ENCODE data around the gene CLTCL1. TPM values are rescaled to one million over a fixed set of nuclear protein-coding genes. Genes with fewer than 3 reads are reported as not detected.
"Not testable (repeated sequence)": the region's sequence is repeated elsewhere in the genome, so short reads cannot be mapped to it uniquely, and the experiment has no call there.

Gene CLTCL1
- total RNA-seq, 4 donors from 2014 or later, result 8.5 to 19.2 (median 12.8) TPM

- WGBS, 2 donors, result 93 to 98% methylated on average over 3 to 4 of the region's 7 CpGs
- peaks cover 61 to 64% of the 10 kb centered on the region in 2 donors for H3K36me3 ChIP-seq
Measured at GRCh38 chr22:19331474-19331873, 40.0 kb upstream of the CLTCL1 start.

GRCh38 chr22:19330865-19331418, 39.4 kb upstream of the CLTCL1 start:
- WGBS, 2 donors, result 94 to 95% methylated on average over 5 to 10 of the region's 13 CpGs

More at GRCh38 chr22:19331474-19331873, 40.0 kb upstream of the CLTCL1 start:
- intact Hi-C loops (cut with DNase I), result no loop called here
- H3K9me3 ChIP-seq, result no peaks in the 10 kb centered on the region
- peaks cover 9 to 17% of the 10 kb centered on the region in 2 donors for H3K4me1 ChIP-seq
- no peak for TF ChIP-seq POLR2A (IDR thresholded peaks at IDR 0.05)
- TF ChIP-seq CTCF (IDR thresholded peaks at IDR 0.05), result no peak
- H3K27ac ChIP-seq, result no peak overlapping the region
- no peak for DNase-seq
- no peak overlapping the region for H3K4me3 ChIP-seq (replicated peaks in 1 of 3)
- no peaks in the 10 kb centered on the region for H3K27me3 ChIP-seq

GRCh38 chr22:19330205-19330604, 38.7 kb upstream of the CLTCL1 start:
- H3K4me3 ChIP-seq (replicated peaks in 1 of 3), result not testable (repeated sequence)

More at GRCh38 chr22:19330865-19331418, 39.4 kb upstream of the CLTCL1 start:
- no peak for DNase-seq
- TF ChIP-seq POLR2A (IDR thresholded peaks at IDR 0.05) (no peak), CTCF (IDR thresholded peaks at IDR 0.05) (no peak)
- peaks cover 59 to 61% of the 10 kb centered on the region in 2 donors for H3K36me3 ChIP-seq
- H3K4me3 ChIP-seq (replicated peaks in 1 of 3), result no peak overlapping the region
- no peaks in the 10 kb centered on the region for H3K9me3 ChIP-seq
- no peaks in the 10 kb centered on the region for H3K27me3 ChIP-seq
- H3K27ac ChIP-seq, result no peak overlapping the region
- peaks cover 9 to 17% of the 10 kb centered on the region in 2 donors for H3K4me1 ChIP-seq
- intact Hi-C loops (cut with DNase I), result no loop called here

GRCh38 chr22:19329454-19329853, 37.9 kb upstream of the CLTCL1 start:
- intact Hi-C loops (cut with DNase I), result no loop called here
- DNase-seq, result peak; percentile 86 to 91
- WGBS, 2 donors, result 30 to 50% methylated on average over 1 to 3 of the region's 3 CpGs
- peaks cover 9 to 17% of the 10 kb centered on the region in 2 donors for H3K4me1 ChIP-seq
- peaks cover 45 to 49% of the 10 kb centered on the region in 2 donors for H3K36me3 ChIP-seq
- no peaks in the 10 kb centered on the region for H3K9me3 ChIP-seq
- peak overlapping the region; percentile 52 to 63 (median 59) for H3K27ac ChIP-seq
- H3K4me3 ChIP-seq (replicated peaks in 1 of 3), result no peak overlapping the region
- TF ChIP-seq CTCF (IDR thresholded peaks at IDR 0.05), result no peak
- peak in 1 of 2 donors; percentile 21 for TF ChIP-seq POLR2A (IDR thresholded peaks at IDR 0.05)
- no peaks in the 10 kb centered on the region for H3K27me3 ChIP-seq

More at GRCh38 chr22:19330205-19330604, 38.7 kb upstream of the CLTCL1 start:
- Histone ChIP-seq H3K36me3 (peaks cover 52 to 57% of the 10 kb centered on the region in 2 donors), H3K27ac (peak overlapping the region in 1 of 3 donors; percentile 52), H3K4me1 (peaks cover 9 to 17% of the 10 kb centered on the region in 2 donors)
- H3K27me3 ChIP-seq; intact Hi-C loops (cut with DNase I); H3K9me3 ChIP-seq; DNase-seq: not testable (repeated sequence)
- 78 to 94% methylated on average over 5 of the region's 5 CpGs for WGBS, 2 donors

DNA sequence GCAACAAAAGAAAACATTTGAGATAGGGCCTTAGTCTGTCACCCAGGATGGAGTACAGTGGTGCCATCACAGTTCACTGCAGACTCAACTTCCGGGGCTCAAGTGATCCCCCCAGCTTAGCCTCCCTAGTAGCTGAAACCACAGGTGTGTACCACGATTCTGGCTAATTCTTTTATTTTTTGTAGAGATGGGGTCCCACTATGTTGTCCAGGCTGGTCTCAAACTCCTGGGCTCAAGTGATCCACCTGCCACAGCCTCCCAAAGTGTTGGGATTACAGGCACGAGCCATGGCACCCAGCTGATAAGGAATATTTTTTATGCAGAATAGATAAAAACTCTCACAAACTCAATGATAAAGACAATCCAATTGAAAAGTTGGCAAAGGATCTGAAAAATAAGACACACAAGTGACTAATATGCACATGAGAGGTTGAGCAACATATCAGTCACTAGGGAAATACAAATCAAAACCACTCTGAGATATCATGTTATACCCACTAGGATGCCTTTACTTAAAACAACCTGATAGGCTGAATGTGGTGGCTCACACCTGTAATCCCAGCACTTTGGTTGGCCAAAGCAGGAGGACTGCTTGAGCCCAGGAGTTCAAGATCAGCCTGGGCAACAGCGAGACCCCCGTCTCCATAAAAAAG, 33.9 kb upstream of the CLTCL1 start:
- DNase-seq, result no peak
- no peaks in the 10 kb centered on the region for H3K9me3 ChIP-seq
- peaks cover 17 to 21% of the 10 kb centered on the region in 2 donors for H3K36me3 ChIP-seq
- H3K4me3 ChIP-seq (replicated peaks in 1 of 3), result no peak overlapping the region
- no peaks in the 10 kb centered on the region for H3K27me3 ChIP-seq
- peaks cover 9 to 17% of the 10 kb centered on the region in 2 donors for H3K4me1 ChIP-seq
- intact Hi-C loops (cut with DNase I), result no loop called here
- TF ChIP-seq CTCF (IDR thresholded peaks at IDR 0.05) (no peak), POLR2A (IDR thresholded peaks at IDR 0.05) (no peak)
- H3K27ac ChIP-seq, result no peak overlapping the region
- WGBS, 2 donors, result 89 to 94% methylated on average over 5 of the region's 5 CpGs

- intact Hi-C loops (cut with DNase I); H3K36me3 ChIP-seq; H3K9me3 ChIP-seq; H3K27ac ChIP-seq; H3K27me3 ChIP-seq; H3K4me1 ChIP-seq; DNase-seq; H3K4me3 ChIP-seq (replicated peaks in 1 of 3): not testable (repeated sequence)
- 90 to 93% methylated on average over 6 of the region's 6 CpGs for whole genome bisulfite sequencing, 2 donors
Measured at GRCh38 chr22:19323420-19323819, 31.9 kb upstream of the CLTCL1 start.
